Measurements from ENCODE around the gene TEX14.

Gene TEX14

GRCh38 chr17:58614859-58615459, 76.9 kb downstream of the TEX14 start:
- in situ Hi-C loops (cut with HindIII; ENCODE audit: low sequenced_read_pairs), result no loop called here
- no peak overlapping the region for H3K4me3 ChIP-seq (ENCODE audit: low read depth, low read length)
- no peak for DNase-seq (ENCODE audit: low read depth)
- TF ChIP-seq, protein P1, sequence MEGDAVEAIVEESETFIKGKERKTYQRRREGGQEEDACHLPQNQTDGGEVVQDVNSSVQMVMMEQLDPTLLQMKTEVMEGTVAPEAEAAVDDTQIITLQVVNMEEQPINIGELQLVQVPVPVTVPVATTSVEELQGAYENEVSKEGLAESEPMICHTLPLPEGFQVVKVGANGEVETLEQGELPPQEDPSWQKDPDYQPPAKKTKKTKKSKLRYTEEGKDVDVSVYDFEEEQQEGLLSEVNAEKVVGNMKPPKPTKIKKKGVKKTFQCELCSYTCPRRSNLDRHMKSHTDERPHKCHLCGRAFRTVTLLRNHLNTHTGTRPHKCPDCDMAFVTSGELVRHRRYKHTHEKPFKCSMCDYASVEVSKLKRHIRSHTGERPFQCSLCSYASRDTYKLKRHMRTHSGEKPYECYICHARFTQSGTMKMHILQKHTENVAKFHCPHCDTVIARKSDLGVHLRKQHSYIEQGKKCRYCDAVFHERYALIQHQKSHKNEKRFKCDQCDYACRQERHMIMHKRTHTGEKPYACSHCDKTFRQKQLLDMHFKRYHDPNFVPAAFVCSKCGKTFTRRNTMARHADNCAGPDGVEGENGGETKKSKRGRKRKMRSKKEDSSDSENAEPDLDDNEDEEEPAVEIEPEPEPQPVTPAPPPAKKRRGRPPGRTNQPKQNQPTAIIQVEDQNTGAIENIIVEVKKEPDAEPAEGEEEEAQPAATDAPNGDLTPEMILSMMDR (IDR thresholded peaks at IDR 0.05; ENCODE audit: low read depth, low read length, missing control alignments), result no peak

DNA sequence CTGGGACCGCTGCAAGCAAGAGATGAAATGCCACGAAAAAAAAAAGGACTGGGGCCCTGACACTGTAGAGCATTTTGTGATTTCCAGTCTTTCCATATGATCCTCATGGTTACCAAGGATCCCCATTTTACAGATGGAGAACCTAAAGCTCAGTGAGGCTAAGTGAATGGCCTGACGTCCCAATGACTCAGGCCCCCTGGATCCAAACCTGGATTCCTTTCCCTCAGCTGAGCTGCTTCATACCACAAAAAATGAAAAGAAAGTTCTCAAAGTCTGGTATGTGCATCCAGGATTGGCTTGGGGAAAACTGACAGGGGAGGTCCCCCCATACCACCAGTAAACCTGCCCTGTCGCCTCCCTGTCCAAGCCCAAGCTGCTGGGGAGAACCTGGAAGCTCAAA, 80.5 kb downstream of the TEX14 start:
- DNase-seq (ENCODE audit: low read depth), result no peak
- TF ChIP-seq, protein P1 (IDR thresholded peaks at IDR 0.05; ENCODE audit: low read depth, low read length, missing control alignments), result no peak

GRCh38 chr17:58606934-58607333, 84.9 kb downstream of the TEX14 start:
- no peak for DNase-seq (ENCODE audit: low read depth)
- no peak overlapping the region for H3K4me3 ChIP-seq (ENCODE audit: low read depth, low read length)
- TF ChIP-seq, protein P1 (IDR thresholded peaks at IDR 0.05; ENCODE audit: low read depth, low read length, missing control alignments), result no peak
- in situ Hi-C loops (cut with HindIII; ENCODE audit: low sequenced_read_pairs), result no loop called here

More for the DNA sequence above, 80.5 kb downstream of the TEX14 start:
- in situ Hi-C loops (cut with HindIII; ENCODE audit: low sequenced_read_pairs), result no loop called here
- H3K4me3 ChIP-seq (ENCODE audit: low read depth, low read length), result no peak overlapping the region

- TF ChIP-seq, protein P1 (IDR thresholded peaks at IDR 0.05; ENCODE audit: low read depth, low read length, missing control alignments), result no peak
- DNase-seq (ENCODE audit: low read depth), result no peak
- no peak overlapping the region for H3K4me3 ChIP-seq (ENCODE audit: low read depth, low read length)
- in situ Hi-C loops (cut with HindIII; ENCODE audit: low sequenced_read_pairs), result no loop called here
Observed at GRCh38 chr17:58605986-58606385, 85.9 kb downstream of the TEX14 start.

DNA sequence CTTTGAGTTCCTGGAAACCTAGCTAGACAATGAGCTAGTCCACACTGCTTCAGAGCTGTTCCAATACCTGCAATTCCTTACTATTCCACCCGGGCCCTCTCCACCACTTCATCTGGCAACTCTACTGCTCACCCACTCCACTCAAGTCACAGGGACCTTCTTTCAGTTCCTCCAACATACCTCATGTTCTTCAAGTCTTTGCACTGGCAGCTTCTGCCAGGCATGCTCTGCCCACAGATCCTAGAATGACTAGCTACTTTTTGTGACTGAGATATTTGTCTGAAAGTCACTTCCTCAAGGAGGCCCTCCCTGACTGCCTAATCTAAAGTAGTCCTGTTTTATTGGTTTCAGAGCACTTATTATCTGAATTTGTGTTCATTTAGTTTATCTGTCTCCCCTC, 86.4 kb downstream of the TEX14 start:
- TF ChIP-seq, protein P1 (IDR thresholded peaks at IDR 0.05; ENCODE audit: low read depth, low read length, missing control alignments), result no peak
- H3K4me3 ChIP-seq (ENCODE audit: low read depth, low read length), result no peak overlapping the region
- no peak for DNase-seq (ENCODE audit: low read depth)
- in situ Hi-C loops (cut with HindIII; ENCODE audit: low sequenced_read_pairs), result no loop called here

DNA sequence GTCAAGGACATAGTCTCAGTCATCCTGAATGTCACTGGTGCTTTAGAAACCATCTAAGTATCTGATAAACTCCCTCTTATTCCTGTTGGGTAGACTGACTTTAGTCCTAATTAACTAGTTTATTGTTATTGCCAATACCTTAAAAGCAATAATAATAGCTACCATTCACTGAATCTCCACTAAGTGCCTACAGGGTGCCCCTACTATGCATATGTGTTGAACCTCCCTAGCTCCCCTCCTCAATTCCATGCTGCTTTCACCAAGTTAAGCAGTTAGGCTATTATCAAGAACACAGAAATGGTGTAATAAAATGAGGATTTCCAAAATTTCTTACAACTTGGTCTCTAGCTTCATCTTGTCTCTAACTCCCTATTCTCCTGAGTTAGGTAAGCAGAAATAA, 89.9 kb downstream of the TEX14 start:
- in situ Hi-C loops (cut with HindIII; ENCODE audit: low sequenced_read_pairs), result no loop called here
- TF ChIP-seq, protein P1 (IDR thresholded peaks at IDR 0.05; ENCODE audit: low read depth, low read length, missing control alignments), result no peak
- no peak overlapping the region for H3K4me3 ChIP-seq (ENCODE audit: low read depth, low read length)
- DNase-seq (ENCODE audit: low read depth), result no peak
